ENCODE results near the gene GP9. TPM values are rescaled to one million over a fixed set of nuclear protein-coding genes. Genes with fewer than 3 reads are reported as not detected.

GP9 gene
- polyA plus RNA-seq (2013, experiment 1 of 4): not detected
- not detected for polyA plus RNA-seq (2013, experiment 2 of 4)
- polyA plus RNA-seq (2013, experiment 3 of 4): not detected
- polyA plus RNA-seq (2013, experiment 4 of 4): not detected

DNA sequence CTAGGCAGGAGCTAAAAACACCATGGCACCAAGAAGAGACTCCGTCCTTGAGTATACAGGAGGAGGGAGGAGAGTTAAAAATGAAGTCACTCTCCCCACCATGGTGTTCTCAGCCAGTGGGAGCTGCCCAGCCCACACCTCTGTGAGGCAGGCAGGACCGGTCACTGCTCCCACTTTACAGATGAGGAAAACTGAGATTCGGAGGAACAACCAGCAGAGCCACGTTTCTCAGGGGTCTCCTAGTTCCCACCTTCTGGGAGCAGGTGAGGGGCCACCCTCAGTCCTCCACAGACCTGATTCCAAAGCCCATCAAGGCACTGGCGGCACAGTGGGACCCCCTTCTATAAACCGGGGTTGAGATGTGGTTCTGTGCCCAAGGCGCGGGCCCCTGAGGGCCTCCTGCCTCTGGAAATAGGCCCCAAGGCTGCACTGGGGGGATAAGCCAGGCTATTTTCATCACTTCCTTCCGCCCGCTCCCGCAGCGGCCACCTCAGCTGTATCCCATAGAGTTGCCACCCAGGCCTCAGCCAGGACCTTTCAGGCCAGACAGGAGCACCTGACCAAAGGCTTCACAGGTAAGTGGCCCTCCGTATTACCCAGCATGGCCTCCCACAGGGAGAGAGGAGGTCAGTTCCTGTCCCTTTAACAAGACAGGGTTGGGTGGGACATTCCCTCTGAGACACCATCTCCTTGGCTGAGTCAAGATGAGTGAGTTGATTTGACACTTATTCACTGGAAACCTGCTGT is at the start of gene GP9:
GP9 (plus strand) TSS at position 504 of the 747 bp plus-strand sequence. CDS start 961 bp downstream, outside the sequence.
- H3K9me3 ChIP-seq (ENCODE audit: control insufficient read depth, low read length): no peaks in the 10 kb centered on the region
- H3K4me3 ChIP-seq (ENCODE audit: insufficient read depth, low read depth, low read length): no peak within 1 kb of the TSS
- WGBS, 2 experiments: 90 to 92% methylated on average over 13 of the region's 13 CpGs
- no peaks in the 10 kb centered on the region for H3K36me3 ChIP-seq (ENCODE audit: control insufficient read depth, insufficient read depth, low read length)
- H3K27me3 ChIP-seq (ENCODE audit: control insufficient read depth, insufficient read depth, low read length, poor library complexity, severe bottlenecking): no peaks in the 10 kb centered on the region
- H3K27ac ChIP-seq (ENCODE audit: insufficient read depth, low read depth, low read length, poor library complexity, severe bottlenecking): no peak within 1 kb of the TSS
- H3K4me1 ChIP-seq (ENCODE audit: control insufficient read depth, insufficient read depth, low read length): no peaks in the 10 kb centered on the region

DNA sequence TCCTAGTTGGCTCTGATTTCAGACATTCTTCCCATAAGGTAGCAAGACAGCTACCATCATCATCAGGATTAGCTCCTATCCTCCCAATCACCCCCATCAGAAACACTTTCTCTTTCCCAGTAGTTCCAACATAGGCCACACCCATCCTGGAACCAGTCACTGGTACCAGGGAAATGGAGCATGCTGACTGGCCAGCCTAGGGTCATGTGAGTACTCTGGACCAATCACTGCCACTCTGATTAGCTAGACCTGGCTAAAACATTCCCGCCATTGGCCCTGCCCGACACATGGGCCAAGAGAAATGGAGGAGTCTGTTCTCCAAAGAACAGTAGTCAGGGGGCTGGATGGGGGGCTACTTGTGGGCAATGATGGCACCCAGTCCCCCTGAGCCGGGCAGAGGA is 47.1 kb upstream of the GP9 start:
- H3K27me3 ChIP-seq (ENCODE audit: control insufficient read depth, insufficient read depth, low read length, poor library complexity, severe bottlenecking): no peaks in the 10 kb centered on the region
- no peaks in the 10 kb centered on the region for H3K36me3 ChIP-seq (ENCODE audit: control insufficient read depth, insufficient read depth, low read length)
- H3K27ac ChIP-seq (ENCODE audit: insufficient read depth, low read depth, low read length, poor library complexity, severe bottlenecking): no peak overlapping the region
- no peaks in the 10 kb centered on the region for H3K9me3 ChIP-seq (ENCODE audit: control insufficient read depth, low read length)
- H3K4me1 ChIP-seq (ENCODE audit: control insufficient read depth, insufficient read depth, low read length): peaks cover 36% of the 10 kb centered on the region
- 95 to 99% methylated on average over 3 of the region's 3 CpGs for WGBS, 2 experiments
- H3K4me3 ChIP-seq (ENCODE audit: insufficient read depth, low read depth, low read length): no peak overlapping the region

DNA sequence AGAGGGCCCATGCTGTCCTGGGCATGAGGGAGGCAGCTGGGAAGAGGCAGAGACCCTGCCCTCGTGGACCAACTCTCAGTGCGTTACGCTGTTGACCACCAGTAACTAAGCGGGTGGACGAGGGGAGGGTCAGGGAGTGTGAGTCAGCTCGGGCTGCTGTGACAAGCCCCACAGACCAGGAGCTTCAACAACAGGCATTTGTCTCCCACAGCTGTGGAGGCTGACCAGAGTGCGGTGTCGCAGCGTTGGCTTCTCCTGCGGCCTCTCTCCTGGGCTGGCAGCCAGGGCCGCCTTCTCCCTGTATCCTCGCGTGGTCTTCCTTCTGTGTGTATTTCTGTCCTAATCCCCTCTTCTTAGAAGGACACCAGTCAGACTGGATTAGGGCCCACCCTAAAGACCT is 46.4 kb upstream of the GP9 start:
- no peaks in the 10 kb centered on the region for H3K36me3 ChIP-seq (ENCODE audit: control insufficient read depth, insufficient read depth, low read length)
- no peaks in the 10 kb centered on the region for H3K9me3 ChIP-seq (ENCODE audit: control insufficient read depth, low read length)
- H3K4me1 ChIP-seq (ENCODE audit: control insufficient read depth, insufficient read depth, low read length): peaks cover 37% of the 10 kb centered on the region
- no peak overlapping the region for H3K4me3 ChIP-seq (ENCODE audit: insufficient read depth, low read depth, low read length)
- no peak overlapping the region for H3K27ac ChIP-seq (ENCODE audit: insufficient read depth, low read depth, low read length, poor library complexity, severe bottlenecking)
- H3K27me3 ChIP-seq (ENCODE audit: control insufficient read depth, insufficient read depth, low read length, poor library complexity, severe bottlenecking): no peaks in the 10 kb centered on the region
- 93 to 94% methylated on average over 13 of the region's 13 CpGs for WGBS, 2 experiments

DNA sequence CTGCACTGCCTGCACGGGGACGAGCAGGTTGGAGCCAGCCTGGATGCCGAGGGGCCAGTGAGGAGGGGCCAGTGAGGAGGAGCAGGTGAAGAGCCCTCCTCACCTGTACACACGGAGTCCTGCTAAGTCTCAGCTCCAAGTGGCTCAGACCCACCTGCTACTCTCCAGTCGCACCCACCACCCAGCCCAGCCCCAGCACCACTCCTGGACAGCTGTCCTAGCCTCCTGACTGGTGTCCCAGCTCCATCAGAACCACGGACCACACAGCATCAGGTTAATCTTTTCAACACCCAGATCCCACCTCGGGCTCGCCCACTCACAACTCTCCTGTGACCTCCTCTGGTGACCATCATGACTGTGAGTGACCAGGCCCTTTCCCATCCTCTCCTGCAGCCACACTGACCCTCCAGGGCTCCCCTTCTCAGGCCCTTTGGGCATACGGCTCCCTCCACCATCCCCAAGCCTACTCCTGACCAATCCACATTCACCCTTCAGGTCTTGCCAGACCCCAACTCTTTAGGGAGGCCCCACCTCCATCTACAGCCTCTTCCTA is 45.7 kb upstream of the GP9 start:
- no peaks in the 10 kb centered on the region for H3K36me3 ChIP-seq (ENCODE audit: control insufficient read depth, insufficient read depth, low read length)
- WGBS, 2 experiments: 93 to 94% methylated on average over 9 of the region's 9 CpGs

DNA sequence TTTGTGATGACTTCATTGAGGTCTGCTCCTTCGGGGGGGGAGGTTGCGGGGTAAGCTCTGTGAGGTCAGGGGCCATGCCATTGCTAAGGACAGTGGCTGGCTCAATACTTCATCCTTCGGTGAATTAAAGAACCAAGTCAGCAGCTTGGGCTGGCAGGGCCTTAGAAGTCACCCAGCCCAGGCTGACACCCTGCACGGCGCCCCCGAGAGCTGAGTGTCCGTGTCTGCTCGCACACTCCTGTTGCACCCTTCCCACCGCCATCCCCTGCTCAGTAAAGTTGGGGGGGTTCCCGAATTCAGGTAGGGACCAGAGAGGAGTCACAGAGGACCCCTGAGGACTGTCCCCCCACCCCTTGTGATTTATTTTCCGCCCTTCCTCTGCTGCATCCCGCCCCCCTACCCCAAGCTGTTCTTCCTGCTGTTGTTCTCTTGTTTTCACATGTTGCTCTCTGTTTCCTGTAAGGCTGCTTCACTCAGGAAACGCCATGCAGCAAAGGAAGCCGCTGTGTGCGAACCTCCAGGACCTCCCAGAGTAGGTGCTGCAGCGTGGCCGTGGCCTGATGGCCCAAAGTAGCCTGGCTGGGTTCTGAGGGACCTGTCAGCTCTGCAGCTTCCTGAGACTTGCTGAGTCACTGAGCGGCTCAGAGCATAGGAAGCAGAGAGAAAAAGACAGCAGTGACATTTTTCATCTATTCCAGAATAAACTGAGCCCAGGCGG is 45.0 kb upstream of the GP9 start:
- no peaks in the 10 kb centered on the region for H3K36me3 ChIP-seq (ENCODE audit: control insufficient read depth, insufficient read depth, low read length)
- WGBS, 2 experiments: 89% methylated on average over 19 of the region's 19 CpGs
- H3K4me3 ChIP-seq (ENCODE audit: insufficient read depth, low read depth, low read length): no peak overlapping the region
- peaks cover 28% of the 10 kb centered on the region for H3K4me1 ChIP-seq (ENCODE audit: control insufficient read depth, insufficient read depth, low read length)
- no peaks in the 10 kb centered on the region for H3K9me3 ChIP-seq (ENCODE audit: control insufficient read depth, low read length)
- no peak overlapping the region for H3K27ac ChIP-seq (ENCODE audit: insufficient read depth, low read depth, low read length, poor library complexity, severe bottlenecking)
- H3K27me3 ChIP-seq (ENCODE audit: control insufficient read depth, insufficient read depth, low read length, poor library complexity, severe bottlenecking): no peaks in the 10 kb centered on the region

More for the DNA sequence above, 45.7 kb upstream of the GP9 start:
- no peaks in the 10 kb centered on the region for H3K9me3 ChIP-seq (ENCODE audit: control insufficient read depth, low read length)
- H3K4me3 ChIP-seq (ENCODE audit: insufficient read depth, low read depth, low read length): no peak overlapping the region
- no peak overlapping the region for H3K27ac ChIP-seq (ENCODE audit: insufficient read depth, low read depth, low read length, poor library complexity, severe bottlenecking)
- peaks cover 35% of the 10 kb centered on the region for H3K4me1 ChIP-seq (ENCODE audit: control insufficient read depth, insufficient read depth, low read length)
- no peaks in the 10 kb centered on the region for H3K27me3 ChIP-seq (ENCODE audit: control insufficient read depth, insufficient read depth, low read length, poor library complexity, severe bottlenecking)

DNA sequence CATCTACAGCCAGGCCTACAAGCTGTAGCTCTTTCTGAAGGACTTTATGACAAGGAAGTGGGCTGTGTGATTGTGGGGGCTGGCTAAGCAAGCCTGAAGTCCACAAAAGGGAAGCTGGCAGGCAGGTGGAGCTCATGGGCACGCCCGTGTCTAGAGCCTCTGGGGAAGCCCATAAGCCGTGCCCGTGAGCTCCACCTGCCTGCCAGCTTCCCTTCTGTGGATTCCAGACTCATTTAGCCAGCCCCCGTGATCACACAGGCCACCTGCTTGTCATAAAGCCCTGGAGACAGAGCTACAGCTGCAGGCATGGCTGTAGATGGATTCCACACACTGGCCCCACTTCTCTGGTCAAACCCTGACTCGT is 44.2 kb upstream of the GP9 start:
- Histone ChIP-seq H3K4me3 (ENCODE audit: insufficient read depth, low read depth, low read length) (no peak overlapping the region), H3K9me3 (ENCODE audit: control insufficient read depth, low read length) (no peaks in the 10 kb centered on the region), H3K27ac (ENCODE audit: insufficient read depth, low read depth, low read length, poor library complexity, severe bottlenecking) (no peak overlapping the region), H3K36me3 (ENCODE audit: control insufficient read depth, insufficient read depth, low read length) (no peaks in the 10 kb centered on the region), H3K4me1 (ENCODE audit: control insufficient read depth, insufficient read depth, low read length) (peaks cover 23% of the 10 kb centered on the region), H3K27me3 (ENCODE audit: control insufficient read depth, insufficient read depth, low read length, poor library complexity, severe bottlenecking) (no peaks in the 10 kb centered on the region)
- 82 to 83% methylated on average over 6 of the region's 6 CpGs for WGBS, 2 experiments

DNA sequence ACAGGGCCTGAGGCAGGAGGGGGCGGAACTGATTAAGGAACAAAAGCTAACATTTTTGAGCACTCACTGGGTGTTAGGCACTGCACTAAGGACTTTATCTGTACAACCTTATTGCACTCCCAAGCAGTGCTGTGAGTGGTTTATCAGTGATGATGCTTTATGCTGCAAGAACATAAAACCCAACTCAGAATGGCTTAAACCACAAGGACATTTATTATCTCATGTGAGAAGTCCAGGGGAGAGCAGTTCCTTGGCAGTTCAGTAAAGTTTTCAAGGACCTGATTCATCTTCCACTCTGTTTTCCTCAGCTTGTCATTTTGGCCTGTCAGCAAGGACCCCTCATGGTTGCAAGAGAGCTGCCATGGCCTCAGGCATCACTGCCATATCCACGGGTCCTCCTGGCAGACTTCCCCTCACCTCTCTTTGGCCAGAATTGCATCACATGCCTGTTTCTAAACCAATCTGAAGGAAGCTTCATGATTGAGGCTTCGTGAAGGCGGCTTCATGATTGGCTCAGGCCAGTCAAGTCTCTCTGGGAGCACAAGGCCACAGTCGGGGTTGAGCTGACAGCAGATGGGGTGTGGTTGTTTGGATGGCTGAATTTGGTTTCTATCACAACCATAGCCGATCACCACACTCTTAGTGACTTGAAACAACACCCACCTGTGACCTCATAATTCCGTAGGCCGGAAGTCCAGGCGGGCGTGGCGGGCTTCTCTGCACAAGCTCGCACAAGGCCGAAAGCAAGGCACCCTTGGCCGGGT is 43.7 kb upstream of the GP9 start:
- Histone ChIP-seq H3K27ac (ENCODE audit: insufficient read depth, low read depth, low read length, poor library complexity, severe bottlenecking) (no peak overlapping the region), H3K27me3 (ENCODE audit: control insufficient read depth, insufficient read depth, low read length, poor library complexity, severe bottlenecking) (no peaks in the 10 kb centered on the region), H3K36me3 (ENCODE audit: control insufficient read depth, insufficient read depth, low read length) (no peaks in the 10 kb centered on the region), H3K4me1 (ENCODE audit: control insufficient read depth, insufficient read depth, low read length) (peaks cover 23% of the 10 kb centered on the region), H3K9me3 (ENCODE audit: control insufficient read depth, low read length) (no peaks in the 10 kb centered on the region), H3K4me3 (ENCODE audit: insufficient read depth, low read depth, low read length) (no peak overlapping the region)
- WGBS, 2 experiments: 95% methylated on average over 14 of the region's 14 CpGs

DNA sequence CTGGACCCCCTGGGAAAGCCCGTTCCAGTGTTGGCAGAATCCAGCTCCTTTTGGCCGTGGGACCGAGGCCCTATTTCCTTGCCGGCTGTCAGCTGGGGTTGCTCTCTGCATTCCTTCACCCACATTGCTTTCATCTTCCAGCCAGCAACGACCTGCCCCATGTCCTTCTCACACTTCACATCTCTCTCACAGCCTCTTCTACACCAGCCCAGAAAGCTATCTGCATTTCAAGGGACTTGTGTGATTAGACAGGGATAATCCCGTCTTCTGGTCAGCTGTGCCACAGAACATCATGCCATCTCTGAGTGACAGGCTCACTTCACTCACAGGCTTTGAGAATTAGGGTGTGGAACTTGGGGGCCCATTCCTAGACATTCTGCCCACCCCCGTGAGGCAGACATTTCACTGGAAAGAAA is 43.1 kb upstream of the GP9 start:
- no peaks in the 10 kb centered on the region for H3K36me3 ChIP-seq (ENCODE audit: control insufficient read depth, insufficient read depth, low read length)
- 67 to 69% methylated on average over 7 of the region's 7 CpGs for WGBS, 2 experiments
- no peaks in the 10 kb centered on the region for H3K9me3 ChIP-seq (ENCODE audit: control insufficient read depth, low read length)
- H3K4me1 ChIP-seq (ENCODE audit: control insufficient read depth, insufficient read depth, low read length): peaks cover 23% of the 10 kb centered on the region
- H3K27ac ChIP-seq (ENCODE audit: insufficient read depth, low read depth, low read length, poor library complexity, severe bottlenecking): no peak overlapping the region
- H3K4me3 ChIP-seq (ENCODE audit: insufficient read depth, low read depth, low read length): no peak overlapping the region
- H3K27me3 ChIP-seq (ENCODE audit: control insufficient read depth, insufficient read depth, low read length, poor library complexity, severe bottlenecking): no peaks in the 10 kb centered on the region

DNA sequence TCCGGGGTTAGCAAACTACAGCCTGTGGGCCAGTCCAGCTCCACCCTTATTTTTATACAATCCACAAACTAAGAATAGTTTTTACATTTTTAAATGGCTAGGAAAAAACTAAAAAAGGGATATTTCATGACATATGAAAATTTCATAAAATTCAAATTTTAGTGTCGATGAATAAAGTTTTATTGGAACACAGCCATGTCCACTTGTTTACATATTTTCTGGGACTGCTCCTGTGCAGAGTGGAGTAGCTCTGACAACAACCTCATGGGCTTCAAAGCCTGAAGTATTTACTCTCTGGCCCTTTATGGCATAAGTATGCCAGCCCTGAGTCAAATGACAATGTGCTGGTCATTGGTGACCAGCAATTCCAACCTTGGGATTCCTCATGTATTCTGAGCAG is 42.3 kb upstream of the GP9 start:
- H3K4me3 ChIP-seq (ENCODE audit: insufficient read depth, low read depth, low read length): no peak overlapping the region
- 92 to 96% methylated on average over 2 of the region's 2 CpGs for WGBS, 2 experiments
- H3K27me3 ChIP-seq (ENCODE audit: control insufficient read depth, insufficient read depth, low read length, poor library complexity, severe bottlenecking): no peaks in the 10 kb centered on the region
- no peaks in the 10 kb centered on the region for H3K36me3 ChIP-seq (ENCODE audit: control insufficient read depth, insufficient read depth, low read length)
- peaks cover 23% of the 10 kb centered on the region for H3K4me1 ChIP-seq (ENCODE audit: control insufficient read depth, insufficient read depth, low read length)
- H3K27ac ChIP-seq (ENCODE audit: insufficient read depth, low read depth, low read length, poor library complexity, severe bottlenecking): no peak overlapping the region
- H3K9me3 ChIP-seq (ENCODE audit: control insufficient read depth, low read length): no peaks in the 10 kb centered on the region

DNA sequence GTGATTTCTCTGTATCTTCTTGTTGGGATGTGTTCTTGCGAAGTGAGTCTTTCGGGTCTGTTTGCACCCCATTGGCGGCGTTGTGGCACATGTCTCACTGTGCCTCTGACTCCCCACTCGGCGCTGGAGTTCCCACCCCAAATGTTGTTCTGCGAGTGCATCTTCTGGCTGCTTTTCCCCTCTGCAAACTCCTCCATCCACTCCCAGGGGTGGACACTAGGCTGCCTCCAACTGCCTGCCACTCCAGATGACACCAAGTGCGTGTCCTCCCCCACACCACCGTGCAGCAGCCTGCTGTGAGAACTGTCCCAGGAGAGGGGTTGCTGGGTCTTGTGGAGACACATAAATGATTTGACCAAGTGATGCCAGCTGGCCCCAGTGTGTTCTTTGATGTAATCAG is 41.8 kb upstream of the GP9 start:
- H3K4me3 ChIP-seq (ENCODE audit: insufficient read depth, low read depth, low read length): no peak overlapping the region
- 89 to 90% methylated on average over 9 of the region's 9 CpGs for WGBS, 2 experiments
- no peaks in the 10 kb centered on the region for H3K36me3 ChIP-seq (ENCODE audit: control insufficient read depth, insufficient read depth, low read length)
- H3K27ac ChIP-seq (ENCODE audit: insufficient read depth, low read depth, low read length, poor library complexity, severe bottlenecking): no peak overlapping the region
- no peaks in the 10 kb centered on the region for H3K9me3 ChIP-seq (ENCODE audit: control insufficient read depth, low read length)
- no peaks in the 10 kb centered on the region for H3K27me3 ChIP-seq (ENCODE audit: control insufficient read depth, insufficient read depth, low read length, poor library complexity, severe bottlenecking)
- H3K4me1 ChIP-seq (ENCODE audit: control insufficient read depth, insufficient read depth, low read length): peaks cover 23% of the 10 kb centered on the region

Measured in ectodermal cell (in vitro differentiated cells).